Loucy (cell line): Measurements from ENCODE around the gene ALK.

Source experiments
- EZH2phosphoT487 ChIP-seq: fragments of 200-600 bp; IDR thresholded peaks from 2 replicates; pipeline ENCODE4 v1.6.1; 2018; ENCODE audit warnings: antibody characterized with exemption, mild to moderate bottlenecking, moderate library complexity, borderline replicate concordance
- TF ChIP-seq, protein P1 (sequence below): fragments of 200-600 bp; sonication (generic); conservative IDR thresholded peaks from 2 replicates; pipeline ENCODE4 v1.5.1; 2014; ENCODE audit warnings: mild to moderate bottlenecking, antibody characterized with exemption, low read length

- TF ChIP-seq, protein P1, sequence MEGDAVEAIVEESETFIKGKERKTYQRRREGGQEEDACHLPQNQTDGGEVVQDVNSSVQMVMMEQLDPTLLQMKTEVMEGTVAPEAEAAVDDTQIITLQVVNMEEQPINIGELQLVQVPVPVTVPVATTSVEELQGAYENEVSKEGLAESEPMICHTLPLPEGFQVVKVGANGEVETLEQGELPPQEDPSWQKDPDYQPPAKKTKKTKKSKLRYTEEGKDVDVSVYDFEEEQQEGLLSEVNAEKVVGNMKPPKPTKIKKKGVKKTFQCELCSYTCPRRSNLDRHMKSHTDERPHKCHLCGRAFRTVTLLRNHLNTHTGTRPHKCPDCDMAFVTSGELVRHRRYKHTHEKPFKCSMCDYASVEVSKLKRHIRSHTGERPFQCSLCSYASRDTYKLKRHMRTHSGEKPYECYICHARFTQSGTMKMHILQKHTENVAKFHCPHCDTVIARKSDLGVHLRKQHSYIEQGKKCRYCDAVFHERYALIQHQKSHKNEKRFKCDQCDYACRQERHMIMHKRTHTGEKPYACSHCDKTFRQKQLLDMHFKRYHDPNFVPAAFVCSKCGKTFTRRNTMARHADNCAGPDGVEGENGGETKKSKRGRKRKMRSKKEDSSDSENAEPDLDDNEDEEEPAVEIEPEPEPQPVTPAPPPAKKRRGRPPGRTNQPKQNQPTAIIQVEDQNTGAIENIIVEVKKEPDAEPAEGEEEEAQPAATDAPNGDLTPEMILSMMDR: no peak
- TF ChIP-seq EZH2phosphoT487: no peak
Measured at GRCh38 chr2:29189052-29189451, 732.3 kb downstream of the ALK start.
